GM18951 (cell line): ENCODE data around the gene CTAGE4.
"Not testable (repeated sequence)": the region's sequence is repeated elsewhere in the genome, so short reads cannot be mapped to it uniquely, and the experiment has no call there.

Experiments
- POLR2A ChIP-seq: IDR thresholded peaks from 4 replicates; pipeline ENCODE4 v1.6.1; 2011; ENCODE audit warnings: mild to moderate bottlenecking; ENCODE audit not compliant: insufficient read length, insufficient read depth; ENCODE audit errors: extremely low read depth
- in situ Hi-C: fragments of 300-500 bp; cut with MboI; formaldehyde crosslinking; loops from one replicate; pipeline ENCODE4 v1.12.0; 2022; ENCODE audit warnings: low sequenced_read_pairs, mixed read lengths, inconsistent platforms; ENCODE audit not compliant: unreplicated experiment

CTAGE4 gene, protein sequence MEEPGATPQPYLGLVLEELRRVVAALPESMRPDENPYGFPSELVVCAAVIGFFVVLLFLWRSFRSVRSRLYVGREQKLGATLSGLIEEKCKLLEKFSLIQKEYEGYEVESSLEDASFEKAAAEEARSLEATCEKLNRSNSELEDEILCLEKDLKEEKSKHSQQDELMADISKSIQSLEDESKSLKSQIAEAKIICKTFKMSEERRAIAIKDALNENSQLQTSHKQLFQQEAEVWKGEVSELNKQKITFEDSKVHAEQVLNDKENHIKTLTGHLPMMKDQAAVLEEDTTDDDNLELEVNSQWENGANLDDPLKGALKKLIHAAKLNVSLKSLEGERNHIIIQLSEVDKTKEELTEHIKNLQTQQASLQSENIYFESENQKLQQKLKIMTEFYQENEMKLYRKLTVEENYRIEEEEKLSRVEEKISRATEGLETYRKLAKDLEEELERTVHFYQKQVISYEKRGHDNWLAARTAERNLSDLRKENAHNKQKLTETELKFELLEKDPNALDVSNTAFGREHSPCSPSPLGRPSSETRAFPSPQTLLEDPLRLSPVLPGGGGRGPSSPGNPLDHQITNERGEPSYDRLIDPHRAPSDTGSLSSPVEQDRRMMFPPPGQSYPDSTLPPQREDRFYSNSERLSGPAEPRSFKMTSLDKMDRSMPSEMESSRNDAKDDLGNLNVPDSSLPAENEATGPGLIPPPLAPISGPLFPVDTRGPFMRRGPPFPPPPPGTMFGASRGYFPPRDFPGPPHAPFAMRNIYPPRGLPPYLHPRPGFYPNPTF

DNA sequence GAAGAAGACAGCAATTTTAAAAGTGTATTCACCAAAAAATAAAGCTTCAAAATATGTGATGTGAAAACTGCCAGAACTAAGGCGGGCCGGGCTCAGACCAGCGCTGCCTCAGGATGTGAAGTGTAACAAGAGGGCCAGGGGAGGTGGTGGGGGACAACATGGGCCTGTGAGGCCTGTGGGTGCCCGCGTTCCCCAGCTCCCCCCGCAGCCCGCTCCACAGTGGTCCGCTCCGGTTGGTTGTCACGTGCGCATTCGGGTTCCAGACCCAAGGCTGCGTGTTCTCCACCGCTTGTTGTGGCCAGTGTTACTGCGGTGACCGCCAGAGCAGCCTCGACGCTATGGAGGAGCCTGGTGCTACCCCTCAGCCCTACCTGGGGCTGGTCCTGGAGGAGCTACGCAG lies at the start of gene CTAGE4:
Gene CTAGE4 (plus strand): TSS at position 301 of the 400 bp plus-strand sequence. CDS start 38 bp downstream, at position 339.
- in situ Hi-C loops: not testable (repeated sequence)

DNA sequence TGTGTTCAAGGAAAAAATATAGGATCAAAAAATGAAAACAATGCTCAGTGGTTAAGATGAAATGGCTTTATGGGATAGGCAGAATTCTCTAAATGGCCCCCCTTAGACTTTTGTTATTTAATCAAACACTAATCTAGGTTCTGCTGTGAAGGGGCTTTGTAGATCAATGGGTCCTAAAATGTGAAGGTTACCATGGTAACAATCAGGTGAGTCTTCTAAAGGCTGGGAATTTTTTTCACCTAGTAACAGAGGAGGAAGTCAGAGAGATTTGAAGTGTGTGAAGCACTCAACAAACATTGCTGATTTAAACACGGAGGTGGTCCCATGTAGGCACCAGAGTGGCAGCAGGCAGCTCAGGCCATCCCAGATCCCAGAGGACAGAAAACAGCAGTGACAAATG lies 49.1 kb upstream of the CTAGE4 start:
- in situ Hi-C loops: no loop called here
- no peak for TF ChIP-seq POLR2A

DNA sequence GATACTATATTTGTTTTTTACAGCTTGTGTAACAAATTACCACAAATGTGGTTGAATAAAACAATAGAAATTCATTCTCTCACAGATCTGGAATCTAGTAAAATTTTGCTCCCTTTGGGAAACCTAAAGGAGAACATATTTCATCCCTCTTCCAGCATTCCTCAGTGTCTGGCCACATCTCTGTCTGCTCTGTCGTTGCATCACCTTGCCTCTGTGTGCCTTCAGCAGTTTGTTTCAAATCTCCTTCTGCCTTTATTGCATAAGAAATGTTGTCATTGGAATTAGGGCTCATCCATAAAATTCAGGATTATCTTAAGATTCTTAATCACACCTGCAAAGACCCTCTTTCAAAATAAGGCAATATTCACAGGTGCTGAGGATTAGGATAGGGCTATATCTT lies 45.8 kb upstream of the CTAGE4 start:
- in situ Hi-C loops: no loop called here
- no peak for TF ChIP-seq POLR2A

DNA sequence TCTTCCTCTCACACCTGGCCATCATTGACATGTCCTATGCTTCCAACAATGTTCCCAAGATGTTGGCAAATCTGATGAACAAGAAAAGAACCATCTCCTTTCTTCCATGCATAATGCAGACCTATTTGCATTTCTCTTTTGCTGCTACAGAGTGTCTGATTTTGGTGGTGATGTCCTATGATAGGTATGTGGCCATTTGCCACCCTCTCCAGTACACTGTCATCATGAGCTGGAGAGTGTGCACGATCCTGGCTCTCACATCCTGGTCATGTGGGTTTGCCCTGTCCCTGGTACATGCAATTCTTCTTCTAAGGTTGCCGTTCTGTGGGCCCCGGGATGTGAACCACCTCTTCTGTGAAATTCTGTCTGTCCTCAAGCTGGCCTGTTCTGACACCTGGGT lies 41.1 kb upstream of the CTAGE4 start:
- TF ChIP-seq POLR2A: no peak
- in situ Hi-C loops: no loop called here

DNA sequence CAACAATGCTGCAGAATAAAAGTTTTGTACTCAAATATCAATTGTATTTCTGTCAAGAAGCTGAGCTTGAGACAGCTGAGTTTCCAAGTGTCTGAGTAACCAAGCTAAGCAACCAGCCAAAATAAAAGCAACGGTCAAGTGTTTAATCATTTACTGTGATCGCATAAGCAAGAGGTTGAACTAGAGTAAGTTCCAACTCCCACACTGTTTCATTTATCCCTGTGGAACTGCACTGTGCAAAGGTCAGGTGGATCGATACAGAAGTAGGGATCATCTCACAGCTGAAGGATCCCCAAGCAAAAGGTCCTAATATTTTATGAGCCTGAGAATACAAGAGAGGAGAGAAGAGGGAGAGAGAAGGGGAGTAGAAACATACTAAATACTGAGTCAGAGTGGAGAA lies 38.8 kb upstream of the CTAGE4 start:
- in situ Hi-C loops: no loop called here
- no peak for TF ChIP-seq POLR2A

DNA sequence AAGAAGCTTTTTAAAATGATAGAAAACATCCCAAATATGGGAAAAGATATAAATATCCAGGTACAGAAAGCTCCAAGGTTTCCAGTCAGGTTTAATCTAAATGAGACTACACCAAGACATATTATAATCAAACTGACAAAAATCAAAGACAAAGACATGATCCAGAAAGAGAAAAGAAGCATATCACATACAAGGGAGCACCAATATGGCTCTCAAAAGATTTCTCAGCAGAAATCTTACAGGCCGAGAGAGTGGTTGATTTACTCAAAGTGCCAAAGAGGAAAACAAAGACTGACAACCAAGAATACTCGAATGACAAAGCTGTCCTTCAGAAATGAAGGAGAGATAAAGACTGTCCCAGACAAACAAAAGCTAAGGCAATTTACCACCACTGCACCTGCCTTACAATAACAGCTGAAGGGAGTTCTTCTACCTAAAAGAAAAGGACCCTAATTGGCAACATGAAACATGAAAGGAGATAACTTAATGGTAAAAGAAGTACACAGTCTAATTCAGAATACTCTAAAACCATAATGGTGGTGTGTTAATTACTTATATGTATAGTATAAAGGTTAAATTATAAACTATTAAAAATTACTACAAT lies 34.9 kb upstream of the CTAGE4 start:
- in situ Hi-C loops: no loop called here
- no peak for TF ChIP-seq POLR2A

DNA sequence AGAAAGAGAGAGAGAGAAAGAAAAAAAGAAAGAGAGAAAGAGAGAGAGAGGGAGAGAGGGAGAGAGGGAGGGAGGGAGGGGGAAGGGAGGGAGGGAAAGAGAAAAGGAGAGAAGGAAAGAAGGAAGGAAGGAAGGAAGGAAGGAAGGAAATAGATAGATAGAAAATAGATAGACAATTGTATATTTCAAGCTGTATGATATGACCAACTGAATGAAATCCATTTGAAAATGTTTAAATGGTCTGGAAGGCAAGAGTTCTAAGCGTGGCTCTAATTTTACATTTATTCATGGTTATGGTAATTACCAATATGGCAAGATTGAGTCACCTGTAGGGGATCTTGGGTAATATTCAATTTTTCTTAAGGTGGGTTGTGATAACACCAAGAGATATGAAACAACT lies 24.4 kb upstream of the CTAGE4 start:
- in situ Hi-C loops: no loop called here
- TF ChIP-seq POLR2A: no peak

DNA sequence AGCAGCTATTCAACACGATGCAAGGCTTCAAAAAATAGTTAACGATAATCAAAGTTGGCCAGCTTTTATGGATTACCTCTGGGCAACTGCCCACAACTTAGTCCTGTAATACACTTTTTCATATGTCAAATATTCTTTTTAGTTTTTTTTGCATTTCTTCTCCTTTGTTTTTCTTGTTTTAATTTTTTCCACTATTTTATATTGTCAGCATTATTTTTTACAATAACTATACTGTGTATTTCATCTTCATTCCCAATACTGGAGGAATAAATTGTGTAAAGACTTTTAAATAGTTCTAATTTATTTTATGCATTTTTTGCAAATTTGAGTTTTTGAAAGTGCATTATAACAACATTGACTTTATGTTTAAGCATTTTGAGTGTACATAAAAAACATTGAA lies 18.5 kb upstream of the CTAGE4 start:
- no peak for TF ChIP-seq POLR2A
- in situ Hi-C loops: no loop called here

DNA sequence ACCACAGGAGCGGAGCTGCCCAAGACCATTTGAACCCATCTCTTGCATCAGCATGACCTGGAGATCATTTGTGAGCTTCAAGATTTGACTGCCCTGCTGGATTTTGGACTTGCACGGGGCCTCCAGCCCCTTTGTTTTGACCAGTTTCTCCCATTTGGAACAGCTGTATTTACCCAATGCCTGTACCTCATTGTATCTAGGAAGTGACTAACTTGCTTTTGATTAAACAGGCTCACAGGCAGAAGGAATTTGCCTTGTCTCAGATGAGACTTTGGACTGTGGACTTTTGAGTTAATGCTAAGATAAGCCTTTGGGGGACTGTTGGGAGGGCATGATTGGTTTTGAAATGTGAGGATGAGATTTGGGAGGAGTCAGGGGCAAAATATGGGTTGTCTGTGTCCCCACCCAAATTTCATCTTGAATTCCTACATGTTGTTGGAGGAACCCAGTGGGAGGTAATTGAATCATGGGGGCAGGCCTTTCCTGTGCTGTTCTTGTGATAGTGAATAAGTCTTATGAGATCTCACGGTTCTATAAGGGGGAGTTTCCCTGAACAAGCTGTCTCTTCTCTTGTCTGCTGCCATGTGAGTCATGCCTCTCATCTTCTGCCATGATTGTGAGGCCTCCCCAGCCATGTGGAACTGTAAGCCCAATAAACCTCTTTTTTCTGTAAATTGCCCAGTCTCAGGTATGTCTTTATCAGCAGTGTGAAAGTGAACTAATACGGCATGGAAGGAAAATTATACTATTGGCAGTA lies 11.5 kb upstream of the CTAGE4 start:
- in situ Hi-C loops: not testable (repeated sequence)

DNA sequence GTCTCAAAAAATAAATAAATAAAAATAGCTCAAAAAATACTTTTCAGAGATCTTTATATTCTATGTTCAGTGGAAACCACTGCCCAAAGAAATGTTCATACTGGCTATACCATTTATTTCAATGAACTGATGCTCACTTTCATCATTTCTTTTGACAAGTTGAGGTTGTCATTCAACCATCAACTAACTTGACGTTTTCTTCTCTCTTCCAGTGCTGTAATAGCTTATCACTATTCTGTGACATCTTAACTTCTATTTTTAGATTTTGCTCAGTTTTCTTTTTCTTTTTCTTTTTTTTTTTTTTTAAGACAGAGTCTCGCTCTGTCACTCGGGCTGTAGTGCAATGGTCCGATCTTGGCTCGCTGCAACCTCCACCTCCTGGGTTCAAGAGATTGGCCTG lies 8.7 kb upstream of the CTAGE4 start:
- in situ Hi-C loops: no loop called here
- TF ChIP-seq POLR2A: no peak

DNA sequence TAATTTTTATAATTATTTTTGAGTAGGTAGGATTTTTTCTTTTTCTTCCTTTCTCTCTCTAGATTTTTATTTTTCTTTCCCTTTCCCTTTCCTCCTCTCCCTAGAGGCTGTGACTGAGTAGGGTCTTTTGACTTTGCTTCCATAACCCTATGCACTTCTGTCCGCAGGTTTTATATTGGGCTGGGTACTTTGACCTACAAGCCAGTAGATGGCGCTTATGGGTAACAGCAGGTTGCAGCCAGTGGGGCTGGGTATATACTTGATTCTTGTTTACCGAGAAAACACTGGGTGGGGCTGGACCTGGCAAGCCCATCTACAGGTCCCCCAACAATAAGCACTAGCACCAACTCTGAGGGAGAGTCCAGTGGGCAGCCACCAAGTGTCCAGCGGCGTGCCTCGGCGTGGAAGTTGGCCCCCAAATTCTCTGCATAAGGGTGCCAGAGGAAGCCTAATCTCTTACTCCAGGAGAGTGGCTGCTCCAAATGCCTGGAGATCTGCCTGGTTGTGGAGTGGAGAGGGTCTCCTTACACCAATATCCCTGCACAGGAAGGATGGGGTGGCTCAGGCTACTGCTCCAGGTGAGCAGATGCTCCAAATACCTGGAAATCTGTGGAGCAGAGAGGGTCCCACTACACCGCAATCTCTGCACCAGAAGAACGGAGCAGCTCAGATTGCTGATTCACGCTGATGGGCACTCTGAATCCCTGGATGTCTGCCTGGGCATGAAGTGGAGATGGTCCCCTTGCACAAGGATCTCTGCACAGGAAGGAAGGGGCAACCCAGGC lies 4.7 kb upstream of the CTAGE4 start:
- in situ Hi-C loops: not testable (repeated sequence)

DNA sequence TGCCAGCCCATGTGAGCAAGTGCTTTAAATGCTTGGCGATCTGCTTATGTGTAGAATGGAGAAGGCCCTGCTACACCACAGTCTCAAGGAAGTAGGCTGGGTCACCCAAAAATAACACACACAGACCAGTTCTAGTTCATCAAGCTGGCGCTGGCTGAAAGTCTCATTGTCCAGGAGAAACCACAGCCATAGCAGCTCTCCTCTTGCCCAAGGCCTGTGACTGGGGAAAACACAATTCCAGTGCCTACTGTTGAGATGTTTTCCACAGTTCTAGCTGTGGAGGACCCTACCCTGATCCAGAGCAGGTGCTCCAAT lies 4.1 kb upstream of the CTAGE4 start:
- in situ Hi-C loops: not testable (repeated sequence)

DNA sequence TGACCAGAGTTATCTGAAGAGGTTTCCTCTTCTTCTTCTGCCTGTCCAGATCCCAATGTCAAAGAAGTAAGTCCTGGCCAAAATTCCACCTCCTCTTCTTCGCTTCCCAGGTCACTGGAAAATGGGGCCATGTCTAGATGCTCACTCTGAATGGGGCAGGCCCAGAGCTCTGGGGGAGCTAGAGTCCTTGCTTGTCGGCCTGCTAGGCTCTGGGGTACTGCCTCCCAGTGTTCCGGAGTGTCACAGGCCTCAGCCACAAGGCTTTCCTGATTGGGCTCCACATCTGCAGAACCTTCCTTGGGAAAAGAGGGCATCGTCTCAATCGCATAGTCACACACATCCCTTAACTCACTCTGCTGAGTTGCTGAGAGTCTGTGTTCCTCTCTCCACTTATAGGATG lies 4.6 kb downstream of the CTAGE4 start:
- in situ Hi-C loops: not testable (repeated sequence)

DNA sequence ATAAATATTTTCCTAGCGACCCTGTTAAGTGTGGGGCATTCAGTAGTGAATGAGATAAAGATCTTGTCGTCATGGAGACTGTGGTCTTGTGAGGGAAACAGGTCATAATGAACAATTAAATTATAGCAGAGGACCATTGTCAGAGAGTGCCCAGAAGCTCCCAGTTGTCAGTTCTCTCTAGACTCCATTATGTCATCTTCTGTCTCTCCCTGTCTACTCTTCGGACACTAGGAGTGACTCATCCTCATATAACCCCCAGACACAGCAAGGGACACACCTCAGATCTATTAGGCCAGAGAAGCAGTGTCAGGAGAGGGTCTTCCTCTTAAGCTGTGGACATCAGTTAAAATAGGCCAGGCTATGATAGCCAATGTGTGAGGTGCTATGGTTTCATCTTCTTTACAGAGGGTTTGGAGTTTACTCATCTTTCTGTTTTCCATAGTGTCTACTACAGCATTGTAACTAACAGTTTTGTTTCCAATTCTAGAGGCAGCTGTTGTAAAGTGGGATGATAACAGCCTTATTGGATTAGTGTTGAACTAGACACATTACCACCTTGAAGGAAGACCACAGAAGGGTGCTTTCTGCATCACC lies 5.4 kb downstream of the CTAGE4 start:
- in situ Hi-C loops: not testable (repeated sequence)

DNA sequence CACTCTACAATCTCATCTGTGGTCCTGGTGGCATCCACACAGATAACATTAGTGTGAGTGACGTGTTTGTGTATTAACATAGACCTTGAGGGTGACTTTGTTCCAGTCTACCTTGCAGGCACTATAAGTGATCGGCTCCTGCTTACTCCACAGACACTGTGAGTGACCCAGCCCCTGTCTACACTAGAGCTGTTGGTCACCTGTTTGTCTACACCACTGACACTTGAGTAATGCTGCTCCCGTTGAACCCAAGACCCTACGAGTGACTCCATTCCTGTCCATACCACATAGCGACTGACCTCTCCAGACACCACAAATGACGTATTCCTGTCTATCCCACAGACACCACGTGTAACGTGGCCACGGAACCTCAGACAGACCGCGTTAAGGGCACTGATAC lies 10.5 kb downstream of the CTAGE4 start:
- in situ Hi-C loops: not testable (repeated sequence)

DNA sequence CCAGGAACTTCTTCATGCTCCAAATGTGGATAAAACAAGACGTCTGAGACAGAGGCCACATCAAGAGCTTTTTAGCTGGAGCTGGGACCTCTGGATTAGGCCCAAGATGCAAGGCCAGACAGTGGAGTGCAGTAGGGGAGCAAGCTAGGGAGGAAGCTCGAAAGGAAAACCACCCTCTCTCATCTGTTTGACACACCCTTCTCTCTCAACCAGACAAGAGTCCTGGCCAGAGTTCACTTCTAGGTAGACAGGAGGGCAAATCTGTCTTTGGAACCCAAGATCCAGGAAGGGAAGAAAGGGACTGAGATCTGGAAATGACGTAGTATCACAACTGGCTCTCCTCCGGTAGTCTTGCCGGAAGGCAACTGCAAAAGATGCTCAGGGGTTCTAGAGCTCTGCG lies 11.2 kb downstream of the CTAGE4 start:
- in situ Hi-C loops: not testable (repeated sequence)

DNA sequence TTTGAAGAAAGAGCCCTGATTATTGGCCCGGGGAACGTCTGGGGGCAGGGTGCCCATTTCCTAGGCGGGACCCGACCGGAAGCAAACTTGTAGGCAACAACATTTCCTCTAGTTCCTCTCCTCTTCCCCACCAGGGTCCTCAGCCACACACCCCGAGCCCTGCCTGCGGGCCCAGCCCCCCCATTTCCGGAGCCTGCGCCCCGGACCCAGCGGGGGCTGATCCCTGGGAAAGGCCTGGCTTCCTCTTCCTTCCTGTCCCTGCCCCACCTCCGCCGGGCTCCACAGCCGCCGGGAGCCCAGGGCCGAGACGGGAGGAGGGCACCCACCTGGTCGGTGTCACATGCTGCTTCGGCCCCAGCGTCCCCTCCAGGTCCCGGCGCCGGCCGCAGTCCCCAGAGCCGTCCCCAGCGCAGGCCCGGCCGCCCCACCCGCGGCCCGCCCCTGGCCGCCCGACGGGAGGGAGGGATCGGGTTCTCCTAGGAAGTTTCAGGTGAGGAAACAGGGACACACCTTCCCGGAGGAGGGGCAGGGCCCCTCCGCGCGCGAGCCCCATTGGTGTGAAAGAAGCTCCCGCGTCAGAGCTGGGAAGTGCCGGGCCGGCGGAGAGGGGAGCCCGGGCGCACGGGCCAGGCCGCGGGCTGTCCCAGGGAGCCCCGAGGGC lies 12.1 kb downstream of the CTAGE4 start, which contains the start of gene ARHGEF35:
Gene ARHGEF35 (minus strand): TSS at position 622 of the 661 bp plus-strand sequence. CDS start 7,450 bp downstream, outside the sequence.
- in situ Hi-C loops: not testable (repeated sequence)
